ENCODE measurements around the gene HK3. TPM values are rescaled to one million over a fixed set of nuclear protein-coding genes. Genes with fewer than 3 reads are reported as not detected.

HK3 gene
- total and polyA plus RNA-seq, 3 experiments from 2014 or later = 1.3 to 1.5 TPM; not detected in 1

DNA sequence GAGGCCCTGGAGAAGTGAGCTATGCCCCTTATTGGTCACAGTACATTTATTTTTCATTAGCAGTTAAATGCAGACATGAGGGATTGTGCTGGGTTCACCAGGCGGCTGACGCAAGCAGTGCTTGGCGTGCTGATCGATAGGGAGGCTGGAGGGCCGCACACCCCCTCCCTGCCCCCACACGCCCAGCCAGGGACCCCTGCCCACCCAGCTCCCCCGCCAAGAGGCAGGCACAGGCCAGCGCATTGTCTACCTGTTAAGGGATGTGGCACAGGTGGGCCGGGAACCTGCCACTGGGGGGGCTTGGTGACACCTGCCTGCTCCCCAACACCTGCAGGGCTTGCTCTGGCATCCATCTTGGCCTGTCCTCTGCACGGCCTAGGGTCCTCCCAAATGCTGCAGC is 39.2 kb downstream of the HK3 start:
- ChIA-PET CTCF (no interaction called here), POLR2A (no interaction called here)
- DNase-seq = no peak
- H3K36me3 ChIP-seq (ENCODE audit: insufficient read depth, low read length) = no peaks in the 10 kb centered on the region
- Mint-ChIP-seq H3K4me1 (no peaks in the 10 kb centered on the region), H3K27me3 (peaks cover 22 to 46% of the 10 kb centered on the region in 2 donors), H3K9me3 (peaks cover 0 to 1% (median 0%) of the 10 kb centered on the region in 5 donors), H3K27ac (no peak overlapping the region), H3K36me3 (no peaks in the 10 kb centered on the region), H3K4me3 (no peak overlapping the region)
- H3K4me1 ChIP-seq (ENCODE audit: insufficient read depth, low read length) = no peaks in the 10 kb centered on the region
- no peak overlapping the region for H3K27ac ChIP-seq (ENCODE audit: low read depth, low read length)
- no peaks in the 10 kb centered on the region for H3K9me3 ChIP-seq (ENCODE audit: low read length)
- H3K4me3 ChIP-seq (ENCODE audit: low read length) = no peak overlapping the region
- peaks cover 18% of the 10 kb centered on the region for H3K27me3 ChIP-seq (ENCODE audit: insufficient read depth, low read length, poor library complexity, severe bottlenecking)

DNA sequence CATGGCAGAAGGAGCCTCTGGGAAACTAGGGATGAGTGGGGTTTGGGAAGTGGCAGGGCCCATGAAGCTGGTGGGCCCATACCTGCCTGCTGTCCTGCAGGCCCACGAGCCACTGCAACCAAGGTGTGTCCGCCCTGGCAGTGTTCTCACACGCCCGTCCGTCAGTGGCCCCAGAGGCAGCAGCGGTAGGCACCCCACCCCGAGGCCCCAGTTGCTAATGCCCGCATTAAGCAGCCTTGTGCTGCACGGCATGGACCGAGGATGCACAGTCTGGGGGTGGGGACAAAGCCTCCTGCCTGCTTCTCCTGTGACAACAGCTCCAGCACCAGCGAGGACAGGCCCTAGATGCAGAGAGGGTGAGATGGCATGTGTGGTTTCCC is 41.3 kb downstream of the HK3 start:
- peaks cover 18 to 41% of the 10 kb centered on the region in 2 donors for H3K27me3 Mint-ChIP-seq
- no peaks in the 10 kb centered on the region for H3K36me3 ChIP-seq (ENCODE audit: insufficient read depth, low read length)
- no peaks in the 10 kb centered on the region for H3K4me1 Mint-ChIP-seq
- CTCF ChIA-PET = no interaction called here
- H3K4me3 ChIP-seq (ENCODE audit: low read length) = no peak overlapping the region
- peaks cover 0 to 1% (median 0%) of the 10 kb centered on the region in 5 donors for H3K9me3 Mint-ChIP-seq
- no peak for DNase-seq
- H3K27ac ChIP-seq (ENCODE audit: low read depth, low read length) = no peak overlapping the region
- H3K27ac Mint-ChIP-seq = no peak overlapping the region
- H3K27me3 ChIP-seq (ENCODE audit: insufficient read depth, low read length, poor library complexity, severe bottlenecking) = peaks cover 8% of the 10 kb centered on the region
- POLR2A ChIA-PET = no interaction called here
- H3K4me3 Mint-ChIP-seq = no peak overlapping the region
- H3K4me1 ChIP-seq (ENCODE audit: insufficient read depth, low read length) = no peaks in the 10 kb centered on the region
- no peaks in the 10 kb centered on the region for H3K36me3 Mint-ChIP-seq
- H3K9me3 ChIP-seq (ENCODE audit: low read length) = no peaks in the 10 kb centered on the region

DNA sequence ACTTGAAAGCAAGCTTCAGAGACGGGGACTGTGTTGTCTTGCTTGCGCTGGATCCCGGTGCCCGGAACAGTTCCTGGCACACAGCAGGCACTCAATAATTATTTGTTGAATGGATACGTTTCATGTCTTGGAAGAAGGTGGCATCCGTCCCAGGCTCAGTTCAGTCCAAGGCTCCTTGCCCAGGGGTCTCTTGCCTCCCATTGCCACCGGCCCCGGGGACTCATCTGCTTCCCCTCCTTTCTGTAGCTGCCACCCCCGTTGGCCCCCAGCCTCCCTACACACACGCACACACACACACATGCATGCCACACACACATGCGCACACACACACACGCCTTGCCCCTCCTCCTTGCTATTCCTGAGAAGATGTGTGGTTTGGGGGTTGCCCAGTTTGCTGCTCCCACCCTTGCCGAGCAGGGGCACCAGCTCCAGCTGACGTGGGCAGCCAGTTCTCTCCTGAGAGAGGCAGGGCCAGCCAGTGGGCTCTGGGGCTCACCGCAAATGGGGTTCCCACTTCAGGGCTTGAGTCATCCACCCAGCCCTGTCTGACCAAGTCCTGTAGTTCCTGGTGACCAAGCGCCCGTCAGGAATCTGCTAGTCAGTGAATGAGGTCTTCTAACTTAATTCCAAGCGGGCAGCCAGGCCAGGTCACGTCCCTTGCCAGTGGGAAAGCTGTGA is 41.8 kb downstream of the HK3 start:
- Mint-ChIP-seq H3K27ac (no peak overlapping the region), H3K4me3 (no peak overlapping the region), H3K9me3 (peaks cover 0 to 1% (median 0%) of the 10 kb centered on the region in 5 donors), H3K36me3 (peaks cover 0 to 2% (median 0%) of the 10 kb centered on the region in 3 donors), H3K27me3 (peaks cover 18 to 41% of the 10 kb centered on the region in 2 donors), H3K4me1 (no peaks in the 10 kb centered on the region)
- CTCF ChIA-PET = no interaction called here
- Histone ChIP-seq H3K4me3 (ENCODE audit: low read length) (no peak overlapping the region), H3K27ac (ENCODE audit: low read depth, low read length) (no peak overlapping the region), H3K36me3 (ENCODE audit: insufficient read depth, low read length) (no peaks in the 10 kb centered on the region), H3K9me3 (ENCODE audit: low read length) (no peaks in the 10 kb centered on the region), H3K4me1 (ENCODE audit: insufficient read depth, low read length) (no peaks in the 10 kb centered on the region), H3K27me3 (ENCODE audit: insufficient read depth, low read length, poor library complexity, severe bottlenecking) (peaks cover 5% of the 10 kb centered on the region)
- no peak for DNase-seq
- POLR2A ChIA-PET = no interaction called here

DNA sequence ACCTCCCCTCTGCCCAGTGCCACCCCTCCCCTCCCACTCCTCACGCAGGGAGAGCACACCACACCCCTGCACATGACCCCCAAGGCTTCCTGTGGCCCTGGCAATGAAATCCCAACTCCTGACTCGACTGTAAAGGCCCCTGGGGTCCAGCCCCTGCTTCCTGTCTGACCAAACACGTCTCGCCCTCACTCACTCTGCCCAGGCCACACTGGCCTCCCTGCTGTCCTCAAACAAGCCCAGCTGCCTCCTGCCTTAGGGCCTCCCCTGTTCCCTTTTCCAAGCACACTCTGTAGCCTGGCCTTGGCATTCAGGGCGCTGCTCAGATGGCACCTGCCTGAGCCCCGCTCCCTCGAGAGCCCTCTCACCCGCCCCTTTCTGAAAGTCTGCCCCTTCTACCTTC is 42.4 kb downstream of the HK3 start:
- Mint-ChIP-seq H3K9me3 (peaks cover 0 to 1% (median 0%) of the 10 kb centered on the region in 5 donors), H3K36me3 (peaks cover 0 to 2% (median 0%) of the 10 kb centered on the region in 3 donors), H3K4me3 (no peak overlapping the region), H3K4me1 (no peaks in the 10 kb centered on the region), H3K27ac (no peak overlapping the region), H3K27me3 (peaks cover 16 to 43% of the 10 kb centered on the region in 2 donors)
- no peak for DNase-seq
- Histone ChIP-seq H3K9me3 (ENCODE audit: low read length) (no peaks in the 10 kb centered on the region), H3K27ac (ENCODE audit: low read depth, low read length) (no peak overlapping the region), H3K36me3 (ENCODE audit: insufficient read depth, low read length) (no peaks in the 10 kb centered on the region), H3K4me3 (ENCODE audit: low read length) (no peak overlapping the region), H3K27me3 (ENCODE audit: insufficient read depth, low read length, poor library complexity, severe bottlenecking) (no peaks in the 10 kb centered on the region), H3K4me1 (ENCODE audit: insufficient read depth, low read length) (no peaks in the 10 kb centered on the region)
- ChIA-PET POLR2A (no interaction called here), CTCF (no interaction called here)

DNA sequence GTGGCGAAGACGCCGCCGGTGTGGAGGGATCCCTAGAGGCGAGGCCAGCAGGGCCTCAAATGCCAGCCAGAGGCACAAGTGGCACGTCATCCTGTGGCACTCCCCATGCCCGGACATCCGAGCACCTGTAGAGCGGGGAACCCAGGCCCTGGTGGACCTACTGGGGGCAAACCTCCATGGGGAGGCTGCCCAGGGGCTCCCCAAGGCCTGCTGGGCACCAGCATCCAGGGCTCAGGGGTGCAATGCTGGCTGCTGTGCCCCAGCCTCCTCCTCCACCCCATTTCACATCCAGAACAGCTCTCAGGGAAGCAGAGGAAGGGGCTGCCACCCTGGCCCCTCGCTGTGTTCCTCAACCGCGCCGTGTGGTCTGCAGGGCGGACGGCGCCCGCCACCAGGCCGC is 43.5 kb downstream of the HK3 start:
- Mint-ChIP-seq H3K36me3 (peaks cover 0 to 2% (median 0%) of the 10 kb centered on the region in 3 donors), H3K27ac (no peak overlapping the region), H3K9me3 (peaks cover 0 to 1% (median 0%) of the 10 kb centered on the region in 5 donors), H3K4me1 (no peaks in the 10 kb centered on the region), H3K27me3 (peaks cover 13 to 44% of the 10 kb centered on the region in 2 donors), H3K4me3 (no peak overlapping the region)
- ChIA-PET POLR2A (no interaction called here), CTCF (no interaction called here)
- no peak overlapping the region for H3K4me3 ChIP-seq (ENCODE audit: low read length)
- no peak for DNase-seq
- H3K27ac ChIP-seq (ENCODE audit: low read depth, low read length) = no peak overlapping the region
- no peaks in the 10 kb centered on the region for H3K27me3 ChIP-seq (ENCODE audit: insufficient read depth, low read length, poor library complexity, severe bottlenecking)
- no peaks in the 10 kb centered on the region for H3K9me3 ChIP-seq (ENCODE audit: low read length)
- H3K4me1 ChIP-seq (ENCODE audit: insufficient read depth, low read length) = no peaks in the 10 kb centered on the region
- H3K36me3 ChIP-seq (ENCODE audit: insufficient read depth, low read length) = no peaks in the 10 kb centered on the region

DNA sequence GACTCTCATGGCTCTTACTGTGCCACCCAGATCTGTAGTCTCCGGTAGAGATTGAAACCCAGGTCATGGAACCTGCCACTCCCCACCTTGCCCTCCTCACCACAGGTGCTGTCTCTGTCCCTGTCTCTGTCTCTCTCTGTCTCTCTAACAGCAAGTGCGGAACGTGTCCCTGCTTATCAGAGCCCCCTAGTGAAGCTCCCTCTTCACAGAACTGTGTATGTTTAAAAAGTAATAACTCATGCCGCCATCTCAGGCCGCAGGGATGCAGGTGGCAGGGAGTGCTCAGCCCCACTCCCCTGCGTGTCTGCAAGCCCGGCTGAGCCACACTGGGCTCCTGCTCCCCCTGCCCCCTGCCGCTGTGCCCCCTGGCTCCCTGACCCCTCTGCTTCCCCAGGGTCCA is 45.0 kb downstream of the HK3 start:
- Histone ChIP-seq H3K36me3 (ENCODE audit: insufficient read depth, low read length) (no peaks in the 10 kb centered on the region), H3K4me1 (ENCODE audit: insufficient read depth, low read length) (no peaks in the 10 kb centered on the region), H3K27ac (ENCODE audit: low read depth, low read length) (no peak overlapping the region), H3K9me3 (ENCODE audit: low read length) (no peaks in the 10 kb centered on the region), H3K27me3 (ENCODE audit: insufficient read depth, low read length, poor library complexity, severe bottlenecking) (no peaks in the 10 kb centered on the region), H3K4me3 (ENCODE audit: low read length) (no peak overlapping the region)
- Mint-ChIP-seq H3K36me3 (peaks cover 0 to 2% (median 0%) of the 10 kb centered on the region in 3 donors), H3K9me3 (peaks cover 0 to 1% (median 0%) of the 10 kb centered on the region in 5 donors), H3K4me3 (no peak overlapping the region), H3K27ac (no peak overlapping the region), H3K27me3 (peaks cover 13 to 53% of the 10 kb centered on the region in 2 donors), H3K4me1 (no peaks in the 10 kb centered on the region)
- DNase-seq = no peak
- POLR2A ChIA-PET = no interaction called here
- CTCF ChIA-PET = no interaction called here

DNA sequence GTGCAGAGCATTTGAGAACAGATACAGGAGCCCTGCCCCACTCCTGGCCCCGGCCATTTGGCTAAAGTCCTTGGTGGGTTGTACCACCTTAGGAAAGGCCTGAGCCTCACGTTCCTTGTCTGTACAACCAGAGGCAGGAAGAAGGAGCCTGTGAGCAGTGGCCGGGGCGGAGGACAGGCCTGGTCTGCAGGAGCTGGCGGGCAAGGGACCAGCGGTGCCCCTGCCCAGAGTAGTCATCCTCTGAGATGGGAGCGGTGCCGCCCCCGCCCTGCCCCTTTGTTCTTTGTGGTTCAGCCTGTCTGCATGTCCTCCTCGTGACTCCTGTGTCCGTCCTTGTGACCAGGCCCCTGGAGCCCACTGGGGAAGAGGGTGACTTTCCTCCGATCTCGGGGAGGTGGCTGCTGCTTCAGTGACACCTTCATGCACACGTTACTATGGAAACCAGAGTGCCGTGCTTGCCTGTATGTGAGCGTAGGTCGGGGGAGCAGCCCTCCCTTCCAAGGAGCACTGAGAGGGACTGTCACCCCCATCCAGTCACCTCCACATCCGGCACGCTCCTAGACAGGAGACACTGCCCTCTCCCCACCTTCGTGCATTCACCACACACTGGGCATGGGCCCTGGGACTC is 45.9 kb downstream of the HK3 start:
- H3K4me3 Mint-ChIP-seq = no peak overlapping the region
- H3K27ac ChIP-seq (ENCODE audit: low read depth, low read length) = no peak overlapping the region

DNA sequence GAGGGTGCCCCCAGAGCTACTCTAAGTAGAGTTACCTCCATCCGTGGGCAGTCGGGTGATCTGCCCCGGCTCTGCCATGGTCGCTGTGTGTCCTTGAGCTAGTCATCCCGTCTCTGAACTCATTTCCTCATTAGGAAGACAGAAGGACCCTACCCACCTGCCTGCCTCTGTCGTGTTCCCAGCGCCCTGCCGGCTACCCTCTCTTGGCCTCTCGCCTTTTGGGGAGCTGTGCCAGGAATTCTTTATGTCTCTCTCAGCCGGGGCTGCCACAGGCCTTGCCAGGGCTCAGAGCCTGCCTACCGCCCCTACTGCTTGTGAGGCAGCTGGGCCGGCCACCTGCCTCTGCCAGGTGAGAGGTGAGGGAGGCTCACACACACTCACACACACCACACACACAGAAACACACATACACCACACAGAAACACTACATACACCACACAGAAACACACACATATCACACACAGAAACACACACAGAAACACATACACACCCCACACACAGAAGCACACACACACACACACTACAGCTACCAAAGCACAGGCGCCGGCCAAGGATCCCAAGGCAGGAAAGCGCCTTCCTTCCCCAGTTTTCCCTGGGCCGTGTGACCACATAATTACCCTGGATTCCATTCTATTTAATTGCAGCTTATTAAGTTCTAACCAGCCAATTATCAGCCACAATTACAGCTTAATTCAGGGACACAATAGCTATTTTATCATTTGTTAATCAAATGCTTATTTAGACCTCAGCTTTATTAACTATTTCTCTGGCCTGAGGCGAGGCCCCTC is 47.1 kb downstream of the HK3 start:
- peaks cover 8 to 45% of the 10 kb centered on the region in 2 donors for H3K27me3 Mint-ChIP-seq
- Histone ChIP-seq H3K36me3 (ENCODE audit: insufficient read depth, low read length) (no peaks in the 10 kb centered on the region), H3K4me1 (ENCODE audit: insufficient read depth, low read length) (no peaks in the 10 kb centered on the region), H3K27me3 (ENCODE audit: insufficient read depth, low read length, poor library complexity, severe bottlenecking) (no peaks in the 10 kb centered on the region), H3K27ac (ENCODE audit: low read depth, low read length) (no peak overlapping the region), H3K4me3 (ENCODE audit: low read length) (no peak overlapping the region), H3K9me3 (ENCODE audit: low read length) (no peaks in the 10 kb centered on the region)
- H3K4me3 Mint-ChIP-seq = no peak overlapping the region
- ChIA-PET CTCF (no interaction called here), POLR2A (no interaction called here)
- peaks cover 0 to 2% (median 0%) of the 10 kb centered on the region in 3 donors for H3K36me3 Mint-ChIP-seq
- peaks cover 0 to 1% (median 0%) of the 10 kb centered on the region in 5 donors for H3K9me3 Mint-ChIP-seq
- H3K27ac Mint-ChIP-seq = no peak overlapping the region
- no peaks in the 10 kb centered on the region for H3K4me1 Mint-ChIP-seq
- no peak for DNase-seq

More for the DNA sequence above, 45.9 kb downstream of the HK3 start:
- POLR2A ChIA-PET = no interaction called here
- no peaks in the 10 kb centered on the region for H3K27me3 ChIP-seq (ENCODE audit: insufficient read depth, low read length, poor library complexity, severe bottlenecking)
- Mint-ChIP-seq H3K36me3 (peaks cover 0 to 2% (median 0%) of the 10 kb centered on the region in 3 donors), H3K27me3 (peaks cover 14 to 49% of the 10 kb centered on the region in 2 donors), H3K27ac (no peak overlapping the region), H3K9me3 (peaks cover 0 to 1% (median 0%) of the 10 kb centered on the region in 5 donors), H3K4me1 (no peaks in the 10 kb centered on the region)
- no peaks in the 10 kb centered on the region for H3K9me3 ChIP-seq (ENCODE audit: low read length)
- CTCF ChIA-PET = no interaction called here
- no peak for DNase-seq
- no peak overlapping the region for H3K4me3 ChIP-seq (ENCODE audit: low read length)
- no peaks in the 10 kb centered on the region for H3K36me3 ChIP-seq (ENCODE audit: insufficient read depth, low read length)
- H3K4me1 ChIP-seq (ENCODE audit: insufficient read depth, low read length) = no peaks in the 10 kb centered on the region

Measured in CD8-positive, alpha-beta memory T cell (primary cell).